Fibroblast of skin of right biceps (primary cell): ENCODE results near the gene GRIP1.
"Not testable (repeated sequence)": the region's sequence is repeated elsewhere in the genome, so short reads cannot be mapped to it uniquely, and the experiment has no call there.

ENCODE experiments used
- DNase-seq: peaks from one replicate; pipeline ENCODE4 v3.0.0-alpha.2; 2013

The GRIP1 gene

GRCh38 chr12:66314278-66314677 lies 364.6 kb downstream of the GRIP1 start:
- DNase-seq = no peak

- no peak for DNase-seq
Measured at GRCh38 chr12:66312189-66312588, 366.7 kb downstream of the GRIP1 start.

GRCh38 chr12:66309606-66310005 lies 369.3 kb downstream of the GRIP1 start:
- peak; percentile 30 for DNase-seq

- DNase-seq = no peak
Measured at GRCh38 chr12:66304296-66304900, 374.5 kb downstream of the GRIP1 start.

GRCh38 chr12:66303316-66303804 lies 375.5 kb downstream of the GRIP1 start:
- not testable (repeated sequence) for DNase-seq

- DNase-seq = no peak
Measured at GRCh38 chr12:66302827-66303169, 376.1 kb downstream of the GRIP1 start.

GRCh38 chr12:66301944-66302826 lies 376.7 kb downstream of the GRIP1 start, which contains the start of gene HELB:
Gene HELB, plus strand, starts transcription at chr12:66302493. Its CDS starts 111 bp downstream, at chr12:66302604.
- DNase-seq = peak; percentile 96

GRCh38 chr12:66297923-66298322 lies 381.0 kb downstream of the GRIP1 start:
- no peak for DNase-seq
